GM18861 (cell line): ENCODE results near the gene RCL1.
"Not testable (repeated sequence)": the region's sequence is repeated elsewhere in the genome, so short reads cannot be mapped to it uniquely, and the experiment has no call there.

Source experiments
- ATAC-seq: cut with Tn5 transposase; IDR thresholded peaks from one replicate; pipeline ENCODE4 v1.9.1; 2021; ENCODE audit not compliant: unreplicated experiment

Gene RCL1

GRCh38 chr9:4792572-4793458, at the start of gene RCL1:
RCL1 (plus strand) TSS chr9:4792944; CDS start chr9:4793092, 148 bp downstream.
- ATAC-seq = peak; percentile 93

- no peak for ATAC-seq
These were observed 49.4 kb upstream of the RCL1 start for GRCh38 chr9:4743131-4743875.

- no peak for ATAC-seq
These were observed 46.3 kb upstream of the RCL1 start for GRCh38 chr9:4746278-4747030.

- ATAC-seq = no peak
These were observed 44.1 kb upstream of the RCL1 start for GRCh38 chr9:4748612-4749011.

GRCh38 chr9:4750023-4750673, 42.6 kb upstream of the RCL1 start:
- no peak for ATAC-seq

- not testable (repeated sequence) for ATAC-seq
These were observed 38.2 kb upstream of the RCL1 start for GRCh38 chr9:4754530-4754929.

GRCh38 chr9:4755026-4755609, 37.6 kb upstream of the RCL1 start:
- ATAC-seq = no peak

- ATAC-seq = no peak
These were observed 36.3 kb upstream of the RCL1 start for GRCh38 chr9:4756420-4756819.

- no peak for ATAC-seq
These were observed 32.6 kb upstream of the RCL1 start for GRCh38 chr9:4760122-4760521.

- ATAC-seq = peak; percentile 89
These were observed 30.4 kb upstream of the RCL1 start for GRCh38 chr9:4762108-4762885.

- ATAC-seq = peak; percentile 14
These were observed 29.7 kb upstream of the RCL1 start for GRCh38 chr9:4762886-4763541.

GRCh38 chr9:4764033-4764432, 28.7 kb upstream of the RCL1 start:
- no peak for ATAC-seq

- no peak for ATAC-seq
These were observed 24.1 kb upstream of the RCL1 start for GRCh38 chr9:4768681-4769080.

- ATAC-seq = no peak
These were observed 23.2 kb upstream of the RCL1 start for GRCh38 chr9:4769321-4770080.

GRCh38 chr9:4771788-4772187, 21.0 kb upstream of the RCL1 start:
- ATAC-seq = no peak

GRCh38 chr9:4774209-4774608, 18.5 kb upstream of the RCL1 start:
- ATAC-seq = no peak

- ATAC-seq = not testable (repeated sequence)
These were observed 17.8 kb upstream of the RCL1 start for GRCh38 chr9:4774958-4775357.

GRCh38 chr9:4780651-4781050, 12.1 kb upstream of the RCL1 start:
- no peak for ATAC-seq
